HG03439 (cell line): ENCODE data around the gene NKX2-3.

ENCODE experiments used
- ATAC-seq: cut with Tn5 transposase; IDR thresholded peaks from one replicate; pipeline ENCODE4 v1.9.1; 2021; ENCODE audit warnings: mild to moderate bottlenecking, moderate library complexity; ENCODE audit not compliant: unreplicated experiment

Gene NKX2-3

DNA sequence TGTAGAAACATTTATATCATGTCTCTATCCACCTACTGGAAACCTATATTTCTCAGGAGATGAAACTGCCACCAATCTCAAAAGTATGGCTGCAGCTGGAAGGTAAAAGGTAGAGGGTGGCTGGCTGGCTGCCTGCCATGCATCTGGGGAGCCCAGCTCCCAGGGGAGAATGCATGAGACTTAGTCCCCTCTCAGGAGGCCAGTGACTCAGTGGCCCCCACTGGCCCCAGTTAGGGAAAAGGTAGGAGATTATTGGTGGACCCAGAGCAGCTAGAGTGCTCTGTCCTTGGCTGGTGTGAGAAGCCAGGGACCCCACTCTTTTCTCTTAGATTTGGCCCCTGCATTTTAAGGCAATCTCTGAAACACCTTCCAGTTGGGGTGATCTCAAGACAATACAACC is 6.8 kb upstream of the NKX2-3 start:
- ATAC-seq: no peak

DNA sequence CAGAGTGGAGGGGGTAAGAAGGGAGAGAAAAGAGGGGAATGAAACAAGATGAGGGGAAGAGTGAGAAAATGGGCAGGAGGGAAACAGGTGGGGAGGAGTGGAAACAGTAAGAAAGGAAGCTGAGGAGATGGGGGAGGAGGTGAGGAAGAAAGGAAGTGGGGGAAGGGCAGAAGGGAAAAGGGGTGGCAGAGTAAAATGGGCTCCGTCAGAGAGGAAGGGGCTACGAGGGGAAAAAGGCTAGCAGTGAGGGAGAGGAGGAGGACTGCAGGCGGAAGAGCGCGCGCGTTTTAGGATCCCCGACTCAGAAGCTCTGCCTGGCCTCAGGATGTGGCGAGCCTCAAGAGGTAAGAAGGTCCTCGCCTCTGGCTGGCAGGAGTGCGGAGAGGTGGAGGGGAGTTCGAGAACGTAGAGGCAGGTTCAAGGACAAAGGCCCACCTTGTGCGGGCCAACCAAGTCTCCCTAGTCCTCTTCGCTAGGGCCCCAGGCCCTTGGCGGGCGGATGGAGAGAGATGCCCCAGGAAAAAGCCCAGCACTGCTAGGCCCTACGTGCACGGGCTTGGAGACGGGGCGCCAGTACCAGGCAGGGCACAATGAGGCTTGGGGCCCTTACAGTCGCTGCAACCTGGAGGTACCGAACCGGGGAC is 5.8 kb upstream of the NKX2-3 start:
- no peak for ATAC-seq

DNA sequence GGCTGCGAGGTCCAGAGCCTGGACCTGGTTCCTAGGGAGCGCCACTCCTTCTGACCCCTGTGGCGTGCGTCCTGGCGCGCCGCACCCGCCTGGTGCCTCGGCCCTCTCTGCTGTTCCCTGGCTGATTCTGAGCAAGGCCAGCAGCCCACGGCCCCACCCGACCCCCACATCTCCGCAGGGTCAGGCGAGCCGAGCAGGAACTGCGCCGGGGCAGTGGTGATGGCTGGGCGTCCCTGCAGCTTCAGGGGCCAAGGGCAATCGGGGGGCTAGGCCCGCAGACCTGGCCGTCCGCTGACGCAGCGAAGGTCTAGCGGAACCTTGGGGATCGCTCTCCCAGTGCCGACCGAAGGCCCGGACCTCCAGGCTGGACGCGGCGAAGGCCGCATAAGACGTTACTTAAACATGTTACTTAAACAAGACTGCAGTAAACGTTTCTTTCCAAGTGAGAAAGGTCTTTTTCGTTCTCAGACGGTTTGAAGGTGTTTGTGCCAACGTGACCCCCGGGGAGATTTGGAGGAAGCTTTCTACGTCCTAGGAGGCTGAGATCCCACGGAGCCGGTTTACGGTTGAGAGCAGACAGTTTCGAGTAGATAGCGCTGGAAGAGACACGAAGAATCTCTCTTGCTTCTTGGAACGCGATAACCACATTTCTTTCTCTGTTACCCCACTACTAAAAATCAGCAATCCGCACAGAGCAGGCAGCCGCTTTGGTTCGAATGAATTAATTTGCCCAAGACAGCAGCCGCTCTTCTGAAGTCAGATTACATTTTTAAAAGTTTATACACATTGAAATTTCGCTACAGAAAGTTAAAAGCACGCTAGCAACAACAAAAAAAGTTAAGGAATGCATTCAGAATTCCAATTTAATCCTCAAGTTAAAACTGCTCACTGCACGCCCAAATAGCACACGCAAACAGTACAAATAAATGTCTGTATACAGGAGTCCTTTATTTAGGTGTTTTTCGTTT is 4.9 kb upstream of the NKX2-3 start:
- no peak for ATAC-seq

DNA sequence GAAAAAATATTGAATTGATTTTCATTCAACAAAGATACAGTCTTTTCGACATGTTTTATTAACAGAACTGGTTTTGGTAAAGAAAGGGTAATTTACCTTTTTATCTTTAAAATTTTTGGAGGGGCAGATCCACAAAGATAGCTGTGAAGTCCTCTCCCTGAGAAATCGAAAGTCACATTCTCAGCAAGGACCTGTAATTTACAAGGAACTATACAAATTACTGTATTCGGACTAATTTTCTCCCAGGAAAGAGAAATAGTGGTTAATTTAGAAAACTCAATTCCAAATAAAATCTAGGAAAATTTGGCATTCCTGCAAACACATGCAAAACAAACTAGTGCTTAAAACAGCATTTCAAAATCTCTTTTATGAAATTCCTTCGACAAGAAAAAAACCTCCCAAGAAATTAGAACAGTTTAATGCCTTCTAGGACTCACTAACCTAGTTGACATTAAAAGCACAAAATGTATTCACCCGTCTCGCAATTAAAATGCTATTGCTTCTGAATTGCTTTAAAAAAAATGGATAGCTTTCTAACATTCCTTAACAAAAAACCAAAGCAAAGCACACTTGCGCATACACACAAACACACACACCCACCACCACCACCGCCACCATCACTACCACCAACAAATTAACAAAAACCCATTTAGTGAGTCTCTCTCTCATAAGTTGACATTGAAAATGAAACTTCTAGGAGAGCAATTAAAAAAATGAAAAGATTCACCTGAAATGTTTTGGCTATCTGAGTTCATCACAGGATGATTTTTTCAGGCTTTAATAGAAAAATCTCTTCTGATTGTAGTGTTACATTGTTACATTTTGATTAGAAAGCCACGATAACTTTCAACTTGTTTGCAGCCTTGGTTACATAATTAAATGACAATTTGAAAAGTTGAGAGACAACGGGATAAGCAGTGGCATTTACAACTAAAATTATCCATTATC is 4.0 kb upstream of the NKX2-3 start:
- no peak for ATAC-seq

DNA sequence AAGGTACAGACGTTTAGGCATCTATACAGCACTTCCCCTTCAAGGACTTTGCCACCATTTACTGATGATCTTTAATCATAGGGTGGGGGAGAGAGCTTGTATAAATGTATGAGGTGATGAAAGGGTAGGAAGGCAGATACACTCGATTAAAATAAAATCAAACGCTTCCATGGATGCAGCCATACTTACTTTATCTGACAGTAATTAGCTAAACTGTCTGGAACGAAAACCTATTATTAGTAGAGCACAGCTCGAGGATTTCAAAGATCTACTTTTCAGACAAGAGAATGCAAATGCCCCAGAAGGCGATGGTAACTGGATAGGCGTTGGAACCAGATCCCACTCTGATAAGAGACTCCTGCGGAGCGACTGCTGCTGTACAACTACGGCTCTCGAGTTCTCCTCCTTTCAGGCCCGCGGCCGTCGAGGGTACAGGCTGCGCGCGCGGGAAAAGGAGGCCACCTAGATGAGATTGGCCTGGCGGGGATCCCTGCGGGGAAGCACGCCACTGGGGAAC is 3.1 kb upstream of the NKX2-3 start:
- ATAC-seq: no peak

DNA sequence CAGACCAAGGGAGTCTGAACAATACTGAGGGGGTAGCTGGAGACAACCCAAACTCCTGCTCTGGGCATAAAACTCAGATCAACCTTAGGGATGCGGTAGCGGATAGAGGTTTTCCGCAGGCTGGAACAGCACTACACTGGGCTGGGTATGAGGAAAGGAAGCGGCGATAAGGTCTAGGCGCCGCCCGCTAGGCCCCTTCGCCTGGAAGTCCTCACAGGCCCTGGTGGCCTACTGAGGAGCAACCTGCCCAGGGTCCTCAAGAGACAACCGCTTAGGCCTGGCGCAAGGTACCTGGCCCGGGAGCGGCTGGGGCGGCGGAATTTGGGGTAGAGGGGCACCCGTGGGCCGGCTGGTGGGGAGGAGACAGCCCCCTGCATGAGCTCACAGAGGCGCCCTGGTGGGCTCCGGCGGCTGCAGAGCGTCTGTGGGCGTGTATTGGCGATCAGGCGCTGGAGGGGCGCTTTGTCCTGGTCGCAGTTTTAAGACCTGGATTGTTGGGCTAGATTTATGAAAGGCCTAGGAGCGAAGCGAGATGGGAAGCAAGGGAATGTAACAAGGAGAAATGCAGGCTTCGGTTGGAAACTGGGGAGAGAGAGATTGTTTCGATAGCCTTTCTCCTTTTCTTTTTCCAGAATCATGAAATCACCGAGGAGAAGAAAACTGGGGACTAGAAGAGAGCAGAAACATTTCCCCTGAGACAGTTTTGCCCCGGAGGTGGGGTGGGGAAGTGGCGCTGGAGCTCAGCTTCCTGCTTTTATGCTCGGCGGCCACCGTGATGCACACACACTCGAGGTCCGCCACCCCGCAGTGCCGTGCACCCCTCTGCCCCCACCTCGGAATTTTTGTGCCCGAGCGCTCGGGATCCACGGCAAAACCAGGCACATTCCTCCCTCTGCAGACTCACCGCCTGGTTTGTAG is 2.4 kb upstream of the NKX2-3 start:
- ATAC-seq: no peak

DNA sequence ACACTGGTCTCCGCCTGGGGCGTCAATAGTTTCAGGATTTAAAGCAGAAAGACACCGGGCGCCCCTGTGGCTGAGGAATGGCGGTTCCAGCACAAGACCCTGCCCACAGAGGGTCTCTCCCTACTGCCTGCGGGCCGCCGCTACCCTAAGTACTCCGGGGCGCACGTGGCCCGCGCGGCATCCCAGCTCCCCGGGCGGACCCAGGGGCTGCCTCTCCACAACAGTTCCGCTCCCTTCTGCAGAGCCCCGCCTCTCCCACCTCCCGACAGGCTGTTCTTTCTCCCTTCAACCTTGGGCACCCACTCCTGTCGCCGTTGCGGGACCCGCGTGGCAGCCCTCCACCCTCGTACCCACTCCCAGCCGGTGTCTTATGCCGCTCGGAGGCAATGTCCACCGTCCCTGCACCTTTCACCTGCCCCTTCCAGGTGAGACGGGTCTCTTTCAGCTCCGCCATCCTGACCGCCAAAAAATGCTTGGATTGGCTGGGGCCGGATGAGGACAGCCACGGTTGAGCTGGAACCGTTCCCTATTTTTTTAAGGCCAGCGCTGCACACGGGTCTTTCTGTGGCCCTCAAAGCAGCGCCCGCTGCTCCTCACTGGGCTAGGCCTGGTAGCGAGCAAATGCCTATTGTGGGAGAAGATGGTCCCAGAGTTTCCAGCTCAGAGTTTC is 1.6 kb upstream of the NKX2-3 start:
- ATAC-seq: no peak

DNA sequence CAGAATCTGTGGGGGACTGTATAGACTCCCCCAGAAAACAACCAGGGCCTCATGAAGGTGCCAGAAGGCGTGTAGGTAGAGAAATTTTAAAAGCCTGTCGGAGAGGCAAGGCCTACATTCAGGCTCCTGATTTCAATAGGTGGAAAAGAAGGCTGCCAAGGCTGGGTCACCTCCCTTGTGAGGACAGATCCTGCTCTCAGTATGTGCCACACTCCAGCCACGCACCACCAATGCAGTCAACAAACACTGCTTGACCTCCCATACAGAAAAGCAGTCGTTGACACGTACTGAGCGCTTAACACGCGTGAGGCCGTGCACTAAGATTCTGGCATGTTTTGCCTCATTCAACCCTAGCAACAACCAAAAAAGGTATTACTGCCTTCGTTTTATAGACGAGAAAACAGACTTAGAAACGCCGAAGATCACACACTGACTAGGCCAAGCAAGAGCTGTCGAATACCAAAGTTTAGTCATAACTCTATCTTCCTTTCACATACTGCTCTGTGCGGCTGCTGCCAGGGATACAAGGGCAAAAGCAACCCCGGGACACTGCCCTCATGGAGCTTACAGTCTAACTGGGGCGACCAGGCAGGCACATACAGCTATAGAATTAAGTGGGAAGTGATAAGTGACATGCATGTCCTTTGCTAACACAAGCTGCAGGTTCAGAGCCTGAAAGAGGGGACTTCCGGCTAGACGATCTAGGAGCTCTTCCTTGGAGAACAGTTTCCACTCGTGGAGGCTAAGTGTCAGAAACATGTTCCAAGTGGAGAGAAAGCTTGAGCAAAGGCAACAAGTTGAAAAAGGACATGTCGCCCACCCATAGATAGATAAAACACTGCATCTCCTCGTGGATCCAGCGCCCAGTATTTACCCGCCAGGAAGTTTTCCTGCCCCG is 797 bp upstream of the NKX2-3 start:
- ATAC-seq: no peak

DNA sequence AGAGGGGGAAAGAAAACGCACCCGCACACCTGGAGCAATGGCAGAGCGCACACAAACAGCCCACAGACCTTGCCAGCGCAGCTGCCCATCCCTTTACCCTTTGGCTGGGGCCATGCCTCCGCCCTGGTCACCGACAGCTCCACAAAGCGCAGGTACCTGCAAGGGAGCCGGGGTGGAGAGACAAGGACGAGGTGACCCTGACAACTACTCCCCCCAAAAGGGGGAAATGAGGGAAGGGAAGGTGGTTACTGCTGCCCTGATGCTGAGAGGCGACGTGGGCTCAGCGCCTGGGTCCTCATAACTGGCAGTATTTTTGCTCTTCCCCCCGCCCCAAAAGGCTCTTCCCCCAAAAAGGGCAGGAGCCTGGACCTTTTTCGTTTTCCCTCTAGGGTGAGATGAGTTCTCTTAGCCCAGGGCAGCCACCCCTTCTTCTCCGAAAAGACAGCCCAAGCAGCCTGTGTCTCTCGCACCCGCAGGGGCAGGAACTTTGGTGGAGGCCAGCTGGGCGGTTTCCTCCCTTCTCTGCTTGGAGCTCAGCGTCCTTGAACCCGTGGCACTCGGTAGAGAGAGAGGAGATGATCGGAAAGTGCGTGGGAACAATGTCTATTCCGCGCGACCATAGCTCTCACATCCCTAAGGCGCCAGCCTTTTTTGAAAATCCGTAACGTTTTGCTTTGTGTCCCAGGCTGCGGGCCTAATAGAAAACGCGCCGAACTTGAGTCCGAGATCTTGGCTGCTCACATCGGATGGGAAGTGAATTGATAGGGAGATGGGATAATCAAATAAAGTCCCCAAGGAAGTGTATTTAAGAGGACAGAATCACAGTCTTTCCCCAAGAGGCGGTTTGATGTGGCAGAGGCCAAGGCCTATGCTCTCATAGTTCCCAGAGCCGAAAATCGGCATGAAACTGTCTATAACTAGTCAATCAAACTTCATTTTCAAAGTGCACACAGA is 1.0 kb downstream of the NKX2-3 start:
- no peak for ATAC-seq

DNA sequence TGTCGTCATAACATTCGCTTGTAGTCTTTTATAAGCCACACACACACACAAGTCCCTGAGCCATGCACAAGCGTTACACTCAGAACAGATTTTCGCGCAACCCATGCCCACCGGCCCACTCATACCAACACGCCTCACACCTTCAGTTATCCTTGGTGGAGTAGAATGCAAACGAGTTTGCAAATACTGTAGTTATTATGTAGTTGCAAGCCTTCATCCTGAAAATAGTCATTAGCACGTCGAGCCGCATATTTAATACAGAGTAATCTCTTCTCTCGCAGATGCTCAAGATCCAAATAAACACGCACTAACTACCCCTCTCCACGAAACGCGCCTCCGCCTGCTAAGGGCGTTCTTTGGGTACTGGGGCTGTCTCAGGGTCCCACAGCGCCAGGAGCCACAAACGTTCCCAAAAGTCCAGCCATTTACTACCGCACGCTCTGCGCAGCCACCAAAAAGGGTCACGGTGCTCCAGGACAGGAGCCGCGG is 1.8 kb downstream of the NKX2-3 start:
- no peak for ATAC-seq

DNA sequence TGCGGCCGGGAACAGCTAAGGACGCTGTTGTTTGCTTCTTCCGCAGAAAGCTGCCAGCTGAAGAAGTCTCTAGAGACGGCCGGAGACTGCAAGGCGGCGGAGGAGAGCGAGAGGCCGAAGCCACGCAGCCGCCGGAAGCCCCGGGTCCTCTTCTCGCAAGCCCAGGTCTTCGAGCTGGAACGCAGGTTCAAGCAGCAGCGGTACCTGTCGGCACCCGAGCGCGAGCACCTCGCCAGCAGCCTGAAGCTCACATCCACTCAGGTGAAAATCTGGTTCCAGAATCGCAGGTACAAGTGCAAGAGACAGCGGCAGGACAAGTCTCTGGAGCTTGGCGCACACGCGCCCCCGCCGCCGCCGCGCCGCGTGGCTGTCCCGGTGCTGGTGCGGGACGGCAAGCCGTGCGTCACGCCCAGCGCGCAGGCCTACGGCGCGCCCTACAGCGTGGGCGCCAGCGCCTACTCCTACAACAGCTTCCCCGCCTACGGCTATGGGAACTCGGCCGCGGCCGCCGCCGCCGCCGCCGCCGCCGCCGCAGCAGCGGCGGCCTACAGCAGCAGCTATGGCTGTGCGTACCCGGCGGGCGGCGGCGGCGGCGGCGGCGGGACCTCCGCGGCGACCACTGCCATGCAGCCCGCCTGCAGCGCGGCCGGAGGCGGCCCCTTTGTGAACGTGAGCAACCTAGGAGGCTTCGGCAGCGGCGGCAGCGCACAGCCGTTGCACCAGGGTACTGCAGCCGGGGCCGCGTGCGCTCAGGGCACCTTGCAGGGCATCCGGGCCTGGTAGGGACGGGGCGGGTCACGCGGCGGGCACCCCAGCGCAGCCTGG is 2.4 kb downstream of the NKX2-3 start:
- no peak for ATAC-seq

DNA sequence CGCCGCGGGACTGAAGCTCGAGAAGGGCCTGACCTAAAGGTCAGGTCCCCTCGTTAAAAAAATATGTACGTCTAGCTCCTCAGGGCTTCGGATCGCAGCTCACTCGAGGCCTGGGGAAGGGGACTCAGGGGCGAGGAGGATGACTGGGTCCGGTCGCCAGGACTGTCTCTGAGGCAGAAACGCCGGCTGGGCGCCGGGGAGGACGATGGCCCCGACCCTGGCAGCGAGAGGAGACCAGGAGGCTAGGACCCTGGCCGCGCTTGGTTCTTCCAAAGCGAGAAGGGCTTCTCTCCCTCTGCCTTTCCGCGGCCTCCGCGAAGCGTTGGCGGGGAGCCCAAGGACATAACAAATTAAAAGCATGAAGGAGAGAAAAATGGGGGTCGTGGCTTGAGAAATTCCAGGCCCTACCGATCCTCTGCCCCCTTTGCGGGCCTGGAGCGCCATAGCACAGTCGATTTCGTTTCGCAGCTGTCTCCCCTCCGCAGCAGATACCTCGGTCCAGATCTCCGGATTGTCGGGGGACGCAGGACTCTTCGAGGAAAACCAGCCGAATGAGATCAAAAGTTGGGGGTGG is 3.1 kb downstream of the NKX2-3 start:
- no peak for ATAC-seq

DNA sequence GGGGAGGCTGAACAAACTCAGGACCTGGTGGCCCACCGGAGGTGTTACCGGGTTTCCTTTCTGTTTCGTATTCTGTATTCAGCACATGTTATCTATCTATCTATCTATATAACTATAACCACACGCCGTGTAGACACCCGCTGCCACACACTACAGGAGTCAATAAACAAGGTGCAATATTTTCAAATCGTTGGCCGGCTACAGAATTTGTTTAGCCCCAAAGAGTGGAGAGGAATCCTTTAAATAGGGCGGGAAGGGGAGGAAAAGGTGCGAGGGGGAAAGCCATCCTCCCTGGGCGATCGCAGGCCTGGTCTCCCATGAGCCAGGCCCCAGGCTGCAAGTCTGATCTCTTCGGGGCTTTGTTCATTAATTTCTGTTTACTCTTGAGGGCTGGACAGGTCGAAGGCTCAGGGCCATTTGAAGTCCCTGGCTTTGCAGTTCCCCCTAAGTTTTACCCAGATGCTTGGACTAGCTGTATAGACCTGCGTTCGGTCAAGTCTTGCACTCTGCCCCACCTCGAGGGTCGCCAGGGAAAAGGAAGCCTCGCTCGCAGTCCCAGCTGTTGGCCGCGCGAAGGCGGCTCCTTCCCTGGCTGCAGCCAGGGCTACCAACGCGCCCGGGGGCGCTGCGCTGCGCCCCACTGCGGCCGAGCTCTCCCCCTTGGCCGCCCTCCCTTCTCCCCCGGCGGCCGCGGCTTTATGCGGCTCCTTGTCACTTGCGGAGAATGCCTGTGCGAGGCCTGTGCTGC is 3.8 kb downstream of the NKX2-3 start:
- ATAC-seq: no peak

DNA sequence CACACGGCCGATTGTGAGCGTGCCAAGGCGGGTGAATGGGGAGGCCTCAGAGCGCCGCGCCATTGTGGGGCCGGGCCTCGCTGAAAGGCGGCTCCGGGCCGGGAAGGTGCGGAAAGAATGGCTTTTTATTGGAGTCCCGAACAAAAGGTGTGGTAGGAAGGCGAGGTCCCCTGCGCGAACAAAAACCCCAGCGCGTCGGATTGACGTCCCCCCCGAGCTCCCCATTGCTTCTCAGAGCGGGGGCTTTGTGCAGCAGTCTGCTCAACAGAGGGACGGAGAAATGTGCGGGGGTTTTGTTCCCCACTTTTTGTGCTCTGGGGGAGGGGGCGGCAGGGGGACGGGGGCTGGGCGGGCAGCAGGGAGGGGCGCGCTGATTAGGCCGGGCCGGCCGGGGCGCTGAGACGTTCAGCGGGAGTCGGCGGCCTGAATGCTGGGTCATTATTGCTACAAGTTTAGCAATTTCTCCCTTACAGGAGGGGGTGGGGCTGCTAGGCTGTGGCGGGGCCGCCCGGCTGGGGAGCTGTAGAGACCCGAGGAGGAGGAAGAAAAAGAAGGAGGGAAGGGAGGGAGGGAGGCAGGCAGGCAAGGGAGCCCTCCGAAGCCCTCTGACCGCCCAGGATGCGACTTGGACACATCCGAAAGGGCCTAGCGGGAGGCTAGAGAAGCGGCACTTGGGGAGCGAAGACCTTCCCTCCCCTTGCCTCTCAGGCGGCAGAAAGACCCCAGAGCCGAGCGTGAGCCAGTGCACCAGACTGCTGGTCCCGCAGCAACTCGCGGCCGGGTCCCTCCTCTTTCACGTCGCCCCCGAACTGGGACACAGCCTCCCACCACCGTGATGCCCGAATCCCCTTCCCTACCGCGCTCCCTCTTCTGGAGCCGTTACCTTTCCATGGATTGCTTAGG is 4.6 kb downstream of the NKX2-3 start:
- no peak for ATAC-seq
